ENCODE data around the gene RAET1L.
"Not testable (repeated sequence)": the region's sequence is repeated elsewhere in the genome, so short reads cannot be mapped to it uniquely, and the experiment has no call there.

RAET1L gene

GRCh38 chr6:149983145-149983544 is 42.2 kb downstream of the RAET1L start:
- no peak overlapping the region for H3K9ac ChIP-seq (ENCODE audit: low read depth in 1 of 2, low read length in 2 of 2)
- H3K27me3 ChIP-seq (ENCODE audit: control insufficient read depth in 2 of 2, insufficient read depth in 2 of 2, low read length in 2 of 2), result peaks cover 28 to 44% of the 10 kb centered on the region in 2 donors
- no peak overlapping the region for H3K4me3 ChIP-seq (ENCODE audit: low read length in 2 of 2)
- H3K4me1 ChIP-seq (ENCODE audit: control insufficient read depth in 2 of 2, insufficient read depth in 2 of 2, low read length in 2 of 2), result no peaks in the 10 kb centered on the region
- peaks cover 0 to under 1% of the 10 kb centered on the region in 2 donors for H3K9me3 ChIP-seq (ENCODE audit: control insufficient read depth in 2 of 2, low read length in 2 of 2)
- H3K36me3 ChIP-seq (ENCODE audit: control insufficient read depth in 2 of 2, insufficient read depth in 2 of 2, low read length in 2 of 2), result no peaks in the 10 kb centered on the region
- no peak overlapping the region for H3K27ac ChIP-seq (ENCODE audit: low read depth in 2 of 2, low read length in 2 of 2)

DNA sequence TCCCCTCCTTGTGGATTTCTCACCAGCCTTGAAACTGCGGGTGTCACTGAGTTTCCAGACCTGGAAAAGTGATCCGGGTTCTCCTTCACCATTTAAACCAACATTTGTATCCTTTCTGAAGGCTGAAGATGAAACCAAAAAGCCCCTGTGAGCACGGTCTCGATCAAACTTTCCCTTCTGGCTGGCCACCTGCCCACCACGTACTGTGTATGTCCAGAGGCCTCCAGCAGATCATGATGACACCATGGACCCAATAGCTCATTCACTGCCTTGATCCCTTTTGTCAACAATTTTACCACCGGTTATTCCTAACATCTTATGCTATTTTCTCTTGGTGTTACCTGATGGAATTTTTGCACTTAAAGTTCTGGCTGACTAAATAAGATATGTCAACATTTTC is 46.0 kb downstream of the RAET1L start:
- H3K9ac ChIP-seq (ENCODE audit: low read depth in 1 of 2, low read length in 2 of 2), result no peak overlapping the region
- H3K36me3 ChIP-seq (ENCODE audit: control insufficient read depth in 2 of 2, insufficient read depth in 2 of 2, low read length in 2 of 2), result no peaks in the 10 kb centered on the region
- H3K4me1 ChIP-seq (ENCODE audit: control insufficient read depth in 2 of 2, insufficient read depth in 2 of 2, low read length in 2 of 2), result no peaks in the 10 kb centered on the region
- peaks cover 15 to 33% of the 10 kb centered on the region in 2 donors for H3K27me3 ChIP-seq (ENCODE audit: control insufficient read depth in 2 of 2, insufficient read depth in 2 of 2, low read length in 2 of 2)
- no peak overlapping the region for H3K4me3 ChIP-seq (ENCODE audit: low read length in 2 of 2)
- H3K27ac ChIP-seq (ENCODE audit: low read depth in 2 of 2, low read length in 2 of 2), result no peak overlapping the region
- H3K9me3 ChIP-seq (ENCODE audit: control insufficient read depth in 2 of 2, low read length in 2 of 2), result no peaks in the 10 kb centered on the region

GRCh38 chr6:149978610-149979009 is 46.7 kb downstream of the RAET1L start:
- Histone ChIP-seq H3K27ac (ENCODE audit: low read depth in 2 of 2, low read length in 2 of 2) (no peak overlapping the region), H3K9ac (ENCODE audit: low read depth in 1 of 2, low read length in 2 of 2) (no peak overlapping the region), H3K4me3 (ENCODE audit: low read length in 2 of 2) (no peak overlapping the region), H3K4me1 (ENCODE audit: control insufficient read depth in 2 of 2, insufficient read depth in 2 of 2, low read length in 2 of 2) (no peaks in the 10 kb centered on the region), H3K36me3 (ENCODE audit: control insufficient read depth in 2 of 2, insufficient read depth in 2 of 2, low read length in 2 of 2) (no peaks in the 10 kb centered on the region), H3K27me3 (ENCODE audit: control insufficient read depth in 2 of 2, insufficient read depth in 2 of 2, low read length in 2 of 2) (peaks cover 17 to 33% of the 10 kb centered on the region in 2 donors), H3K9me3 (ENCODE audit: control insufficient read depth in 2 of 2, low read length in 2 of 2) (no peaks in the 10 kb centered on the region)

GRCh38 chr6:149977221-149977620 is 48.1 kb downstream of the RAET1L start:
- Histone ChIP-seq H3K9me3 (ENCODE audit: control insufficient read depth in 2 of 2, low read length in 2 of 2) (no peaks in the 10 kb centered on the region), H3K27ac (ENCODE audit: low read depth in 2 of 2, low read length in 2 of 2) (no peak overlapping the region), H3K4me1 (ENCODE audit: control insufficient read depth in 2 of 2, insufficient read depth in 2 of 2, low read length in 2 of 2) (no peaks in the 10 kb centered on the region), H3K4me3 (ENCODE audit: low read length in 2 of 2) (no peak overlapping the region), H3K27me3 (ENCODE audit: control insufficient read depth in 2 of 2, insufficient read depth in 2 of 2, low read length in 2 of 2) (peaks cover 14 to 22% of the 10 kb centered on the region in 2 donors), H3K9ac (ENCODE audit: low read depth in 1 of 2, low read length in 2 of 2) (no peak overlapping the region), H3K36me3 (ENCODE audit: control insufficient read depth in 2 of 2, insufficient read depth in 2 of 2, low read length in 2 of 2) (no peaks in the 10 kb centered on the region)

DNA sequence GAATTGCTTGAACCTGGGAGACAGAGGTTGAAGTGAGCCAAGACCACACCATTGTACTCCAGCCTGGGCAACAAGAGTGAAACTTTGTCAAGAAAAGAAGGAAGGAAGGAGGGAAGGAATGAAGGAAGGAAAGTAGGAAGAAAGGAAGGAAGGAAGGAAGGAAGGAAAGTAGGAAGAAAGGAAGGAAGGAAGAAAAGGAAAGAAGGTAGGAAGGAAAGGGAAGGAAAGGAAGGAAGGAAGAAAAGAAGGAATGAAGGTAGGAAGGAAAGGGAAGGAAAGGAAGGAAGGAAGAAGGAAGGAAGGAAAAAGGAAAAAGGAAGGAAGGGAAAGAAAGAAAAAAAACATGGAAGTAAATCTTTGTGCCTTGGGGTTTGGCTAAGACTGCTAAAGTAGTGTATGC is 49.9 kb downstream of the RAET1L start:
- no peak overlapping the region for H3K27ac ChIP-seq (ENCODE audit: low read depth in 2 of 2, low read length in 2 of 2)
- H3K27me3 ChIP-seq (ENCODE audit: control insufficient read depth in 2 of 2, insufficient read depth in 2 of 2, low read length in 2 of 2), result peaks cover 14 to 21% of the 10 kb centered on the region in 2 donors
- no peaks in the 10 kb centered on the region for H3K9me3 ChIP-seq (ENCODE audit: control insufficient read depth in 2 of 2, low read length in 2 of 2)
- no peaks in the 10 kb centered on the region for H3K4me1 ChIP-seq (ENCODE audit: control insufficient read depth in 2 of 2, insufficient read depth in 2 of 2, low read length in 2 of 2)
- no peak overlapping the region for H3K9ac ChIP-seq (ENCODE audit: low read depth in 1 of 2, low read length in 2 of 2)
- no peak overlapping the region for H3K4me3 ChIP-seq (ENCODE audit: low read length in 2 of 2)
- no peaks in the 10 kb centered on the region for H3K36me3 ChIP-seq (ENCODE audit: control insufficient read depth in 2 of 2, insufficient read depth in 2 of 2, low read length in 2 of 2)

- peaks cover 15 to 27% of the 10 kb centered on the region in 2 donors for H3K27me3 ChIP-seq (ENCODE audit: control insufficient read depth in 2 of 2, insufficient read depth in 2 of 2, low read length in 2 of 2)
- H3K27ac ChIP-seq (ENCODE audit: low read depth in 2 of 2, low read length in 2 of 2), result no peak overlapping the region
- H3K4me1 ChIP-seq (ENCODE audit: control insufficient read depth in 2 of 2, insufficient read depth in 2 of 2, low read length in 2 of 2), result no peaks in the 10 kb centered on the region
- no peaks in the 10 kb centered on the region for H3K9me3 ChIP-seq (ENCODE audit: control insufficient read depth in 2 of 2, low read length in 2 of 2)
- no peaks in the 10 kb centered on the region for H3K36me3 ChIP-seq (ENCODE audit: control insufficient read depth in 2 of 2, insufficient read depth in 2 of 2, low read length in 2 of 2)
- no peak overlapping the region for H3K9ac ChIP-seq (ENCODE audit: low read depth in 1 of 2, low read length in 2 of 2)
- H3K4me3 ChIP-seq (ENCODE audit: low read length in 2 of 2), result no peak overlapping the region
Measured at GRCh38 chr6:149974825-149975224, 50.5 kb downstream of the RAET1L start.

DNA sequence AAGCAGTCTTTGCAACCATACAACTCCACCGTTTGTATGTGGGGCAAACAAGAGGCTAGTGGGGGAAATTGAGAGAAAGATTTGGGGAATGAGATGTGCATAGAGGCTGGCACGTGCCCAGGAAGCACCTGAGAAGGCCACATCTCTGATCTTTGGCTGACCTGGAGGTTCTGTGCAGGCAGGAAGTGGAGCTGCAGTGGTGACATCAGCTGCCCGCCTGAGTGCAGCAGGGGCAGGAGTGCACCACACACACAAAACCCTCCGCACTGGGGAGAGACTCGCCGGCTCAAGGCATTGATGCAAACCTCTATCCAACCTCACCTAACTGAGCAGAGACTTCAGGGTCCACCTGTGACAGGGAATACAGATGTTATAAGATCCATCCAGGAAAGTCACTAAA is 50.9 kb downstream of the RAET1L start:
- H3K27ac ChIP-seq (ENCODE audit: low read depth in 2 of 2, low read length in 2 of 2); H3K9me3 ChIP-seq (ENCODE audit: control insufficient read depth in 2 of 2, low read length in 2 of 2); H3K36me3 ChIP-seq (ENCODE audit: control insufficient read depth in 2 of 2, insufficient read depth in 2 of 2, low read length in 2 of 2); H3K9ac ChIP-seq (ENCODE audit: low read depth in 1 of 2, low read length in 2 of 2); H3K4me1 ChIP-seq (ENCODE audit: control insufficient read depth in 2 of 2, insufficient read depth in 2 of 2, low read length in 2 of 2); H3K4me3 ChIP-seq (ENCODE audit: low read length in 2 of 2): not testable (repeated sequence)
- H3K27me3 ChIP-seq (ENCODE audit: control insufficient read depth in 2 of 2, insufficient read depth in 2 of 2, low read length in 2 of 2), result peaks cover 19 to 31% of the 10 kb centered on the region in 2 donors

DNA sequence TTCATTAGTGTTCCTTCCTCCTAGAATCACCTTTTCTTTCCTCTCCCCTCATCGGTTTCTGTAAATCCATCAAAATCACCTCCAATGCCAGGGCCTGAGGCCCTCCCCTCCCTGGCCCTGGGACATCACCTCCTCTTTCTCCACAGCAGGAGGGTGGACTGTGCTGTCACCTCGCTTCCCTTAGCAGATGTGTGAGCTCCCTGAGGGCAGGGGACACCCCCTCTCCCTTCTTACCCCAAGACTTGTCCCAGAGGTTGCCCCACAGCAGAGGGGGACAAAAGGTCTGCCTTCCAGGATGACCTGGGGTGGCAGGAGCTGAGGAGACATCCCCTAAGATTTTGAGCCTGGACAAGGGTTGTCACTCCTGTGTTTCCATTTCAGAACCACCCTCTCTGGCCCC is 55.7 kb downstream of the RAET1L start:
- no peaks in the 10 kb centered on the region for H3K36me3 ChIP-seq (ENCODE audit: control insufficient read depth in 2 of 2, insufficient read depth in 2 of 2, low read length in 2 of 2)
- no peaks in the 10 kb centered on the region for H3K9me3 ChIP-seq (ENCODE audit: control insufficient read depth in 2 of 2, low read length in 2 of 2)
- H3K4me1 ChIP-seq (ENCODE audit: control insufficient read depth in 2 of 2, insufficient read depth in 2 of 2, low read length in 2 of 2), result peaks cover under 1 to 2% of the 10 kb centered on the region in 2 donors
- peaks cover 29 to 32% of the 10 kb centered on the region in 2 donors for H3K27me3 ChIP-seq (ENCODE audit: control insufficient read depth in 2 of 2, insufficient read depth in 2 of 2, low read length in 2 of 2)
- H3K4me3 ChIP-seq (ENCODE audit: low read length in 2 of 2), result no peak overlapping the region
- no peak overlapping the region for H3K9ac ChIP-seq (ENCODE audit: low read depth in 1 of 2, low read length in 2 of 2)
- H3K27ac ChIP-seq (ENCODE audit: low read depth in 2 of 2, low read length in 2 of 2), result no peak overlapping the region

- H3K4me1 ChIP-seq (ENCODE audit: control insufficient read depth in 2 of 2, insufficient read depth in 2 of 2, low read length in 2 of 2); H3K9me3 ChIP-seq (ENCODE audit: control insufficient read depth in 2 of 2, low read length in 2 of 2); H3K4me3 ChIP-seq (ENCODE audit: low read length in 2 of 2); H3K27ac ChIP-seq (ENCODE audit: low read depth in 2 of 2, low read length in 2 of 2); H3K36me3 ChIP-seq (ENCODE audit: control insufficient read depth in 2 of 2, insufficient read depth in 2 of 2, low read length in 2 of 2); H3K9ac ChIP-seq (ENCODE audit: low read depth in 1 of 2, low read length in 2 of 2): not testable (repeated sequence)
- H3K27me3 ChIP-seq (ENCODE audit: control insufficient read depth in 2 of 2, insufficient read depth in 2 of 2, low read length in 2 of 2), result peaks cover 36 to 38% of the 10 kb centered on the region in 2 donors
Measured at GRCh38 chr6:149968909-149969308, 56.4 kb downstream of the RAET1L start.

Data from mucosa of rectum (tissue), 2 donors.